T-helper 17 cell (primary cell): ENCODE data around the gene TMEM107. TPM values are rescaled to one million over a fixed set of nuclear protein-coding genes. Genes with fewer than 3 reads are reported as not detected.

Experiments used
- ATAC-seq: fragments of 150-1000 bp; cut with Tn5 transposase; 2 replicates; pipeline ENCODE4 v1.10.0; 2021; ENCODE audit warnings: mild to moderate bottlenecking, moderate library complexity
- DNase-seq, 3 donors: peaks; one replicate each; pipeline versions ENCODE4 v3.0.0 to v3.0.0-alpha.2; 2020 to 2021
- H3K9me3 ChIP-seq: one replicate; pipeline ENCODE4 v1.7.0; 2013; ENCODE audit warnings: low read length, mild to moderate bottlenecking; ENCODE audit not compliant: control insufficient read depth, poor library complexity, severe bottlenecking
- H3K27ac Mint-ChIP-seq: one replicate; pipeline ENCODE4 v1.8.0; 2022; ENCODE audit warnings: mild to moderate bottlenecking, moderate library complexity, mixed read lengths
- H3K27me3 Mint-ChIP-seq: one replicate; pipeline ENCODE4 v1.8.0; 2022; ENCODE audit warnings: mixed read lengths
- H3K36me3 Mint-ChIP-seq: one replicate; pipeline ENCODE4 v1.8.0; 2022; ENCODE audit warnings: low read depth, mixed read lengths
- H3K4me1 Mint-ChIP-seq: one replicate; pipeline ENCODE4 v1.8.0; 2022; ENCODE audit warnings: mild to moderate bottlenecking, mixed read lengths
- H3K4me3 Mint-ChIP-seq: one replicate; pipeline ENCODE4 v1.8.0; 2022; ENCODE audit warnings: mild to moderate bottlenecking, moderate library complexity, mixed read lengths
- total RNA-seq, 4 donors: library from RNA in 2 of 4; stranded (reverse) in 2 of 4; gene quantifications; one replicate each; pipeline ENCODE4 v1.2.3 and lab custom pipeline; 2022 to 2026

Gene TMEM107
- total RNA-seq, 2 donors from 2014 or later, result 33.0 to 33.9 TPM

DNA sequence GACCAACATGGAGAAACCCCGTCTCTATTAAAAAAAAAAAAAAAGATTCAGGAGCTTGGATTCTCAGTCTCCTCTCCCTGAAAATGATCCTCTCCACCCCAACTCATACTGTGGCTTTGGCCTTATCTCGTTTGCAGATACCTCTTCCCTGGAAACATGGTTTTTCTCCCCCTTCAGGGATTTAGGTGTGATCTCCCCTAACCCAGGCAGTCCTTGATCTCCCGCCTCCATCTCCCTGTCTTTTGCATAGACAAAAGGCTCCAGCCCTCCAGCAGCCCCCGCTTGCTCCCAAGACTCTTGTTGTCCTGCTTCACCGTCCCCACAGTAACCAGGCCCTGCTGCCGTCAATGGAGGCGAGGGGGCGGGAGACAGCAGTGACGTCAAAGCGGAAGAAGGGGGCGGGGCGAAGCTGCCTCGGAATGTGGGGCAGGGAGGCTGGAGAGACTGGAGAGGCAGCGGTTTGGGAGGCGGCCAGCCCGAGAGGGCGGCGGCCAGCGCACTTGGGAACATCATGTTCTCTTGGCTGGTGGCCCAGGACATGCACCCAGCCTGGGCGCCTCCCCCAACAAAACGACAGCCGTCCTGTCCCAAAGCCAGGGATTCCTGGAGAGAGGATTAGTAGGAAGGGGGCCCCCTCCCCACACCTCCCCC lies 22.1 kb downstream of the TMEM107 start:
- H3K27ac Mint-ChIP-seq, result no peak overlapping the region
- H3K4me1 Mint-ChIP-seq, result peaks cover 57% of the 10 kb centered on the region
- no peaks in the 10 kb centered on the region for H3K9me3 ChIP-seq
- no peak overlapping the region for H3K4me3 Mint-ChIP-seq
- ATAC-seq (peak; percentile 25), DNase-seq (peak; percentile 86 to 95 (median 93))
- H3K27me3 Mint-ChIP-seq, result no peaks in the 10 kb centered on the region
- peaks cover 17% of the 10 kb centered on the region for H3K36me3 Mint-ChIP-seq

DNA sequence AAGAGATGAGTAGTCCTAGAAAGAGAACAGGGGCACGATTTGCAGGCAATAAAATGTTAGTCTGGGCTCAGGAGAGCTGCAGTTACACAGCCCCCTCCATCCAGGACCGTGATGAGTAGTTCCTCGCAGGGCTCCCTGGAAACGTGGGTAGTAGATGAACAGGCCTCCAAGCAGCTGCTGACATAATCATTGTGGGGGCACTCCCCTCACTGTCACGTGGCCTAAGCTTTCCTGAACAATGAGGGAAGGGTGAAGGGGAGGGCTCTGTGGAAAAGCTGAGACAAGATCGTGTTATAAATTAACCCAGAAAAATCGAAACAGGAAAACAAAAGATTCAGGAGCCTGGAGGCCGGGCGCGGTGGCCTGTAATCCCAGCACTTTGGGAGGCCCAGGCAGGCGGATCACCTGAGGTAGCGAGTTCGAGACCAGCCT lies 22.6 kb downstream of the TMEM107 start:
- H3K27me3 Mint-ChIP-seq, result no peaks in the 10 kb centered on the region
- no peak for ATAC-seq
- DNase-seq, result peak in 1 of 3 donors; percentile 14
- no peak overlapping the region for H3K27ac Mint-ChIP-seq
- H3K36me3 Mint-ChIP-seq, result peaks cover 17% of the 10 kb centered on the region
- no peaks in the 10 kb centered on the region for H3K9me3 ChIP-seq
- no peak overlapping the region for H3K4me3 Mint-ChIP-seq
- peaks cover 54% of the 10 kb centered on the region for H3K4me1 Mint-ChIP-seq

GRCh38 chr17:8153031-8153451 lies 23.1 kb downstream of the TMEM107 start:
- Mint-ChIP-seq H3K27ac (no peak overlapping the region), H3K36me3 (peaks cover 22% of the 10 kb centered on the region), H3K4me3 (no peak overlapping the region), H3K27me3 (no peaks in the 10 kb centered on the region), H3K4me1 (peaks cover 56% of the 10 kb centered on the region)
- ATAC-seq, result no peak
- DNase-seq, result no peak
- H3K9me3 ChIP-seq, result no peaks in the 10 kb centered on the region

- DNase-seq, result peak; percentile 78 to 88 (median 85)
- no peaks in the 10 kb centered on the region for H3K9me3 ChIP-seq
- peak; percentile 31 for ATAC-seq
- Mint-ChIP-seq H3K27ac (no peak within 1 kb of the TSS), H3K27me3 (no peaks in the 10 kb centered on the region), H3K36me3 (peaks cover 22% of the 10 kb centered on the region), H3K4me1 (peaks cover 62% of the 10 kb centered on the region), H3K4me3 (no peak within 1 kb of the TSS)
These were observed 23.9 kb downstream of the TMEM107 start, which contains the start of gene PER1 for GRCh38 chr17:8152112-8152775. PER1 (minus strand) TSS chr17:8152404; CDS start chr17:8150706, 1,698 bp downstream.

DNA sequence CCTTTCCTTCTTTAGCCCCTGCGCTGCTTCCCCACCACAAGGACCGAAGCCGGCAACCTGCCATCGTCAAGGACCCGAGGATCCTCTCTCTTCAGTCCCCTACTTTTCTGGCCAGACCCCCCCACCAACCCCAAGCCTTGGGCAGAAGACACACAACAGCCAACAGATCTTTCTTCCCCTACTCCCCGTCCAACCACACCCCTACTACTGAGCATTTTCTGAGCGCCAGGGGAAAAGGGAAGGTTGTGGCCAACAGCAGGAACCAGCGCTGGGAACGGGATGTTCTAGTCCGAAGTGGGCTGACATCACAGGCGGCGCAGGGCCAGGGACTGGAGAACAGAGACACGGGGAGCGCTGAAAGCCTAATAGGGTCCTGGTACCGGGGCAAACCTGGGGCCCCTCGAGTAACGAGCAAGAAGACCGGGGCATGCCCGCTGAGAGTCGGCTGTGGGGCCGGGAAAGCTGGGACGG lies 24.5 kb downstream of the TMEM107 start:
- no peak overlapping the region for H3K27ac Mint-ChIP-seq
- ATAC-seq (no peak), DNase-seq (peak in 1 of 3 donors; percentile 34)
- no peaks in the 10 kb centered on the region for H3K9me3 ChIP-seq
- no peak overlapping the region for H3K4me3 Mint-ChIP-seq
- no peaks in the 10 kb centered on the region for H3K27me3 Mint-ChIP-seq
- H3K4me1 Mint-ChIP-seq, result peaks cover 67% of the 10 kb centered on the region
- peaks cover 26% of the 10 kb centered on the region for H3K36me3 Mint-ChIP-seq

GRCh38 chr17:8151120-8151640 lies 25.0 kb downstream of the TMEM107 start:
- peak; percentile 87 to 92 (median 89) for DNase-seq
- no peak overlapping the region for H3K4me3 Mint-ChIP-seq
- H3K36me3 Mint-ChIP-seq, result peaks cover 30% of the 10 kb centered on the region
- peak; percentile 54 for ATAC-seq
- H3K27ac Mint-ChIP-seq, result no peak overlapping the region
- H3K9me3 ChIP-seq, result no peaks in the 10 kb centered on the region
- H3K27me3 Mint-ChIP-seq, result no peaks in the 10 kb centered on the region
- H3K4me1 Mint-ChIP-seq, result peaks cover 70% of the 10 kb centered on the region

- no peaks in the 10 kb centered on the region for H3K27me3 Mint-ChIP-seq
- H3K36me3 Mint-ChIP-seq, result peaks cover 31% of the 10 kb centered on the region
- no peak overlapping the region for H3K27ac Mint-ChIP-seq
- ATAC-seq (no peak), DNase-seq (peak in 1 of 3 donors; percentile 23)
- peaks cover 68% of the 10 kb centered on the region for H3K4me1 Mint-ChIP-seq
- no peaks in the 10 kb centered on the region for H3K9me3 ChIP-seq
- H3K4me3 Mint-ChIP-seq, result no peak overlapping the region
These were observed 25.7 kb downstream of the TMEM107 start for GRCh38 chr17:8150194-8151119.

DNA sequence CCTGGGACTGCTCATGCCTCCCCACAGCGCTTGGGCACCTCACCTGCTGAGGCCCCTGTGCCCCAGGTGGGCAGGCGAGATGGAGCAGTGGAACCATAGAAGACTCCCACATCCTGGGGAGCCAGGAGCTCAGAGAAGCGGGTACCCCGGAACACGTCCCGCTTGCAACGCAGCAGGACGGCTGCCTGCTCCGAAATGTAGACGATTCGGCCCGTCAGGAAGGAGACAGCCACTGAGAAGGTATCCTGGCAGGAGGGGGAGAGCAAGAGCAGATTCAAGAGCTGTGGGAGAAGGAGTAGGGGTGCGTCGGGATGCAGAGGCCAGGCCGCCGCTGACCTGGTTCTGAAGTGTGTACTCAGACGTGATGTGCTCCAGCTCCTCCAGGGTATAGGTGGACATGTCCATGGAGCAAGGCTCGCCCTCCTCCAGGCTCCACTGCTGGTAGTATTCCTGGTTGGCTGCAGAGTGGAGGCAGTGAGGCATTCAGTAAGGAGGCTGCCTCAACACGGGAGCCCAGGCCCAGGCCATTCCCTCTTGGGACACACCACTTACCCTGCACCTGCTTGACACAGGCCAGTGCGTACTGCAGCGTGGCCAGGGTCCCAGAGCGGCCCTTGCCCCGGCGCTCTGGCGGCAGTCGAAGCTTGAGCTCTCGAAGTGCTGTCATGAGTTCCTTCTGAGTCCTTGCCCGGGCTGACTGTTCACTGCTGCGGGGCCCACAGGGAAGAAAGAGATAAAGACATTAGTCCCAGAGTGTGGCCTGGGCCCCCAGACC lies 26.6 kb downstream of the TMEM107 start:
- H3K27me3 Mint-ChIP-seq, result no peaks in the 10 kb centered on the region
- peaks cover 29% of the 10 kb centered on the region for H3K36me3 Mint-ChIP-seq
- ATAC-seq, result no peak
- no peaks in the 10 kb centered on the region for H3K9me3 ChIP-seq
- no peak for DNase-seq
- no peak overlapping the region for H3K27ac Mint-ChIP-seq
- H3K4me1 Mint-ChIP-seq, result peaks cover 59% of the 10 kb centered on the region
- H3K4me3 Mint-ChIP-seq, result peak overlapping the region; percentile 31

DNA sequence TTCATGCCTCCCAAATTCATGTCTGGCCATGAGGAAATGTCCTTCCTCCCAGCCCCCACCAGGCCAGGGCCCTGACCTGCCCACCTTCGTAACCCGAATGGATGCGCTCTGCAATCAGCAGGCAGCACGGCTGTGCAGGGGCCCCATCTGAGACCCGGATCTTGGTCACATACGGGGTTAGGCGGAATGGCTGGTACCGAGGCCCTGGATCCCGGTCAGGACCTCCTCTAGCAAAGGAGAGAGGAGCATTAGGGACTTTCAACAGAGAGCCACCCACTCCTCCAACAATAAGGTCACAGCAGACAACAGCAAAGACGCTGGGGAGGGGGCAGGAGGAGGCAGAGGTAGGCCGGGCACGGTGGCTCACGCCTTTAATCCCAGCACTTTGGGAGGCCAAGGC lies 27.6 kb downstream of the TMEM107 start:
- ATAC-seq, result no peak
- Mint-ChIP-seq H3K27ac (no peak overlapping the region), H3K4me3 (peak overlapping the region; percentile 68), H3K4me1 (peaks cover 57% of the 10 kb centered on the region), H3K36me3 (peaks cover 26% of the 10 kb centered on the region), H3K27me3 (no peaks in the 10 kb centered on the region)
- no peaks in the 10 kb centered on the region for H3K9me3 ChIP-seq
- no peak for DNase-seq

GRCh38 chr17:8147805-8148404 lies 28.3 kb downstream of the TMEM107 start:
- no peak overlapping the region for H3K27ac Mint-ChIP-seq
- no peak for DNase-seq

DNA sequence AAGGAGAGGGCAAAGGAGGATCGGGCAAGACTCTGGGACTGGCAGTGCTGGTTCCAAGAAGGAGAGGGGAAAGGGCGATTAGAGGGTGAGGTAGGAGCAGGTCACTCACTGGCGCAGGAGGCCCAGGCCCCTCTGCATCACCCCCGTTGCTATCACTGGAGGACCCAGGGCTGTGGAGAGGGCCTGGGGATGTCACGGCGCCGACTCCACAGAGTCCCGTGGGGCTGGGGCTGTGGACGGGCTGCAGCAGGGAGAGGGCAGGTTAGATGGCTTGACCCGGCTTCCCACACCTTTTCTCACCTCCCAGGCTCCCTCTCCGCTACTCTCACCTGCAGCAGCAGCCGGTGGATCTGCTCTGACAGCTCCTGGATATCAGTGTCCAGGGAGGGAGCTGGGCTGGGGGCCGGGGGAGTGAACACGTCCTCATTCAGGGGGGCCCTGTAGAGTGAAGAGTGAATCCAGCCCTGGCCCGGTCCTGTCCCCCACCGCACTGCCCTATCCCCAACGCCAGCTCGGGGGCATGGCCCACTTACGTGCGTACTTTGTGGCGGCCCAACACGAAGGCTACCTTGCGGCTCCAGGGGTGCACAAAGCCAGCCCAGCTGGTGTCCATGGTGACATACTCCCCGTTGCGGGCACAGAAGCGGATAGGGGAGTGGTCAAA lies 28.9 kb downstream of the TMEM107 start:
- H3K9me3 ChIP-seq, result no peaks in the 10 kb centered on the region
- Mint-ChIP-seq H3K4me1 (peaks cover 44% of the 10 kb centered on the region), H3K27ac (no peak overlapping the region), H3K27me3 (no peaks in the 10 kb centered on the region), H3K4me3 (peak overlapping the region; percentile 78), H3K36me3 (peaks cover 21% of the 10 kb centered on the region)
- no peak for DNase-seq
- no peak for ATAC-seq

More at GRCh38 chr17:8147805-8148404, 28.3 kb downstream of the TMEM107 start:
- Mint-ChIP-seq H3K4me1 (peaks cover 50% of the 10 kb centered on the region), H3K4me3 (peak overlapping the region; percentile 78), H3K27me3 (no peaks in the 10 kb centered on the region), H3K36me3 (peaks cover 21% of the 10 kb centered on the region)
- ATAC-seq, result no peak
- H3K9me3 ChIP-seq, result no peaks in the 10 kb centered on the region
